ENCODE data around the gene CD48.

DNA sequence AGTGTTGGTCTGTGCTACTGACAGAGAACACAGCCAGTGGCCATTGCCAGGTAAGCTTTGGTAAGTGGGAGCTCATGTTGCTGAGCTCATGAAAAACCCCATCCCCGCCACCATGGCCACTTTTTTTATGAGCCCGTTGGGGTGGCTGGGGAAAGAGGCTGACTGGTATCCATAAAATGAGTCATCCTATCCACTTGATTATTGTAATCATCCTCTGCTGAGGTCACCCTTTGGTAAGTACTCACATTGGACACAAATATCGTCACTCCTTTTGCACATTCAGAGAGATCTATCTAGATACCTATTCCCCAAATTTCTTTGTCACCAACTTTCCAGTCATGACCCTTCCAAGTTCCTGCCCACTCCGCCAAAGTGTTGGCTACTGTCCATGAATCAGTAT, 49.4 kb upstream of the CD48 start:
- no peak for TF ChIP-seq EZH2 (IDR thresholded peaks at IDR 0.05)
- TF ChIP-seq REST (IDR thresholded peaks at IDR 0.05; ENCODE audit: low read depth): no peak
- TF ChIP-seq, protein P1, sequence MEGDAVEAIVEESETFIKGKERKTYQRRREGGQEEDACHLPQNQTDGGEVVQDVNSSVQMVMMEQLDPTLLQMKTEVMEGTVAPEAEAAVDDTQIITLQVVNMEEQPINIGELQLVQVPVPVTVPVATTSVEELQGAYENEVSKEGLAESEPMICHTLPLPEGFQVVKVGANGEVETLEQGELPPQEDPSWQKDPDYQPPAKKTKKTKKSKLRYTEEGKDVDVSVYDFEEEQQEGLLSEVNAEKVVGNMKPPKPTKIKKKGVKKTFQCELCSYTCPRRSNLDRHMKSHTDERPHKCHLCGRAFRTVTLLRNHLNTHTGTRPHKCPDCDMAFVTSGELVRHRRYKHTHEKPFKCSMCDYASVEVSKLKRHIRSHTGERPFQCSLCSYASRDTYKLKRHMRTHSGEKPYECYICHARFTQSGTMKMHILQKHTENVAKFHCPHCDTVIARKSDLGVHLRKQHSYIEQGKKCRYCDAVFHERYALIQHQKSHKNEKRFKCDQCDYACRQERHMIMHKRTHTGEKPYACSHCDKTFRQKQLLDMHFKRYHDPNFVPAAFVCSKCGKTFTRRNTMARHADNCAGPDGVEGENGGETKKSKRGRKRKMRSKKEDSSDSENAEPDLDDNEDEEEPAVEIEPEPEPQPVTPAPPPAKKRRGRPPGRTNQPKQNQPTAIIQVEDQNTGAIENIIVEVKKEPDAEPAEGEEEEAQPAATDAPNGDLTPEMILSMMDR (IDR thresholded peaks at IDR 0.05 in 2 of 3, conservative IDR thresholded peaks at IDR 0.05 in 1 of 3; ENCODE audit: borderline replicate concordance in 1 of 3, insufficient read depth in 1 of 3, low read depth in 2 of 3, low read length in 2 of 3): no peak
